Measurements from ENCODE around the gene TGOLN2. TPM values are rescaled to one million over a fixed set of nuclear protein-coding genes. Genes with fewer than 3 reads are reported as not detected.
"Not testable (repeated sequence)": the region's sequence is repeated elsewhere in the genome, so short reads cannot be mapped to it uniquely, and the experiment has no call there.

TGOLN2 gene
- total RNA-seq, 1 donor from 2014 or later: 56.1 TPM

- DNase-seq (ENCODE audit: low read depth in 2 of 2): no peak
These were observed 12.5 kb upstream of the TGOLN2 start for GRCh38 chr2:85340034-85340892.

- no peak for DNase-seq (ENCODE audit: low read depth in 2 of 2)
These were observed 7.1 kb upstream of the TGOLN2 start for GRCh38 chr2:85334928-85335327.

DNA sequence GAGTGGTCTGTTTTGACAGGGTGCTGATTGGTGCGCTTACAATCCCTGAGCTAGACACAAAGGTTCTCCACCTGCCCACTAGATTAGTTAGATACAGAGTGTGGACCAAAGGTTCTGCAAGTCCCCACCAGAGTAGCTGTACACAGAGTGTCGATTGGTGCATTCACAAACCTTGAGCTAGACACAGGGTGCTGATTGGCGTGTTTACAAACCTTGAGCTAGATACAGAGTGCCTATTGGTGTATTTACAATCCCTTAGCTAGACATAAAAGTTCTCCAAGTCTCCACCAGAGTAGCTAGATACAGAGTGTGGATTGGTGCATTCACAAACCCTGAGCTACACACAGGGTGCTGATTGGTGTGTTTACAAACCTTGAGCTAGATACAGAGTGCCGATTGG, 6.1 kb upstream of the TGOLN2 start:
- not testable (repeated sequence) for DNase-seq (ENCODE audit: low read depth in 2 of 2)

DNA sequence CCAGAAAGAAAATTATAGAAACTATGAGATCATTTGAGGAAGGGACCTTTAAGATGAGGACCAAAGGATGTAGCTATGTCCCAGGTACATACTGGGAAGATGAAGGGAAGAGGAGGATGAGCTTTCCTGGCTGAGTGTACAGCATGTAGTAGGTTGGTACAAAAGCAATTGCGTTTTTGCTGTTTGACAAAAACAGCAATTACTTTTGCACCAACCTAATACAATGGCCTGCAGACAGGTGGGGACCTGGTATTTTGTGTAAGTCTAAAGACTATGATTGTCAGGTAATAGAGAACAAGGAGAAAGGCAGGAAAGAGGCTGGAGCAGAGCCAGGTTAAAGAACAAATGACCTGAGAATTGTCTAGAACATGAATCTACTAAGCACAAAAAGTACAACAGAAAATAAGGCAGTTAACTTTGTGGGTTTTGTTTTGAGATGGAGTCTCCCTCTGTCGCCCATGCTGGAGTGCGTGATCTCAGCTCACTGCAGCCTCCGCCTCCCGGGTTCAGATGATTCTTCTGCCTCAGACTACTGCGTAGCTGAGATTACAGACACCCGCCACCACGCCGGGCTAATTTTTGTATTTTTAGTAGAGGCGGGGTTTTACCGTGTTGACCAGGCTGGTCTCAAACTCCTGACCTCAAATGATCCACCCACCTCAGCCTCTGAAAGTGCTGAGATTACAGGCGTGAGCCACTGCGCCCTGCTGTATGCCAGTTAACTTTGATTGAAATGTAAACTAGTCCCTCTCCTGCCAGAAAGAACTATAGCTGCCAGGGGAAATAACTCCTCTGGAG, 3.2 kb upstream of the TGOLN2 start:
- no peak for DNase-seq (ENCODE audit: low read depth in 2 of 2)

- DNase-seq (ENCODE audit: low read depth in 2 of 2): not testable (repeated sequence)
These were observed 1.9 kb upstream of the TGOLN2 start for GRCh38 chr2:85329701-85330100.

GRCh38 chr2:85329181-85329651, 1.4 kb upstream of the TGOLN2 start:
- DNase-seq (ENCODE audit: low read depth in 2 of 2): no peak

DNA sequence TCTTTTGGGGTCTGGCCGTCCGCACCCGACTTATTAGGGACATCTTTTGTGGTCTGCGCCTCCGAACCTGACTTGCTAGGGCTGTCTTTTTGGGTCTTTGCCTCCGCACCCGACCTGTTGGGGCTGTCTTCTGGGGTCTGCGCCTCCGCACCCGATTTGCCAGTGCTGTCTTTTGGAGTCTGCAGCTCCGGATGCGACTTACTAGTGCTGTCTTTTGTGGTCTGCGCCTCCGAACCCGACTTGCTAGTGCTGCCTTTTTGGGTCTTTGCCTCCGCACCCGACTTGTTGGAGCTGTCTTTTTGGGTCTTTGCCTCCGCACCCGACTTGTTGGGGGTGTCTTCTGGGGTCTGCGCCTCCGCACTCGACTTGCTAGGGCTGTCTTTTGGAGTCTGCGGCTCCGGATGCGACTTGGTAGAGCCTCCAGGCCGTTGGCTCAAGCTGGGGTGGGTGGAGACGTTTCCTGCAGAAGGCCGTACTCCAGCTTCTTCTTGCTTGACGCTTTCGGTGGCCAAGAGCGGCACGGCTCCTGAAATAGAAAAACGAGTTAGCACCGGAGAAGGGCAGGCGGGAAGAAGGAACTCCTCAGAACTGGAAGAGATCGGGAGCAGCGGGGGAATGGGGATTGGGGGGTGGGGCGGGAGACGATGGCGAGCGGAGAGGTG, 498 bp downstream of the TGOLN2 start:
- DNase-seq (ENCODE audit: low read depth in 2 of 2): peak in 1 of 2 donors; percentile 54

DNA sequence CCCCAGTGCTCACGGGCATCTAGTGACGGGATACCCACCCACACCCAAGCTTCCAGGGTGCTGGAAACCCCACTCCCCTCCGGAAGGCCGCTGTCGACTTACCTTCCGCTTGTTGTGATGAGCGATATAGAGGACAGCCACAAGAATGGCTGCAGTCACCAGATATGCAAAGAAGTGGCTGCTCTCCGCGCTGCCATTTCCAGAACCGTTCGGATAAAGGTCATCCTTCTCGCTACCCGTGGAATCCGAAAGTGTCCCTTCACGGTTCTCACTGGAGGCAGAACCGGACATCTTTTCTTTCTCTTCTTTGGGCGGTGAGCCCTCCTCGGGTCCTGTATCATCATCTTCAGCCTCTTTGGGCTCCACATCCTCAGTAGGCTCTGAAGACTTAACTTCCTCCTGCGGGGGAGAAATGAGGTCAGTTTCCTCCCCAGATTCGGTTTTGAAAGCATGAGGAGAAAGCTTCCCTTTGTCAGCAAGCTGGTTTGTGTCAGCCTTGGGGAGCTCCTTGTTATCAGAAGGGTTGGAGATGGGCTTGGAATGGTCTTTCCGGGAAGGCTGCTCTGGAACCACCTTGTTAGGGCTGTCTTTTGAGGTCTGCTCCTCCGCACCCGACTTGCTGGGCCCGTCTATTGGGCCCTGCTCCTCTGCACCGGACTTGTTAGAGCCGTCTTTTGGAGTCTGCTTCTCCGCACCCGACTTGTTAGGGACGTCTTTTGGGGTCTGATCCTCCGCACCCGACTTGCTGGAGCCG, 1.2 kb downstream of the TGOLN2 start:
- peak in 1 of 2 donors; percentile 31 for DNase-seq (ENCODE audit: low read depth in 2 of 2)

GRCh38 chr2:85325466-85325811, 2.4 kb downstream of the TGOLN2 start:
- DNase-seq (ENCODE audit: low read depth in 2 of 2): no peak

GRCh38 chr2:85324639-85325465, 2.9 kb downstream of the TGOLN2 start:
- peak in 1 of 2 donors; percentile 58 for DNase-seq (ENCODE audit: low read depth in 2 of 2)

- DNase-seq (ENCODE audit: low read depth in 2 of 2): not testable (repeated sequence)
These were observed 3.8 kb downstream of the TGOLN2 start for GRCh38 chr2:85323988-85324367.

DNA sequence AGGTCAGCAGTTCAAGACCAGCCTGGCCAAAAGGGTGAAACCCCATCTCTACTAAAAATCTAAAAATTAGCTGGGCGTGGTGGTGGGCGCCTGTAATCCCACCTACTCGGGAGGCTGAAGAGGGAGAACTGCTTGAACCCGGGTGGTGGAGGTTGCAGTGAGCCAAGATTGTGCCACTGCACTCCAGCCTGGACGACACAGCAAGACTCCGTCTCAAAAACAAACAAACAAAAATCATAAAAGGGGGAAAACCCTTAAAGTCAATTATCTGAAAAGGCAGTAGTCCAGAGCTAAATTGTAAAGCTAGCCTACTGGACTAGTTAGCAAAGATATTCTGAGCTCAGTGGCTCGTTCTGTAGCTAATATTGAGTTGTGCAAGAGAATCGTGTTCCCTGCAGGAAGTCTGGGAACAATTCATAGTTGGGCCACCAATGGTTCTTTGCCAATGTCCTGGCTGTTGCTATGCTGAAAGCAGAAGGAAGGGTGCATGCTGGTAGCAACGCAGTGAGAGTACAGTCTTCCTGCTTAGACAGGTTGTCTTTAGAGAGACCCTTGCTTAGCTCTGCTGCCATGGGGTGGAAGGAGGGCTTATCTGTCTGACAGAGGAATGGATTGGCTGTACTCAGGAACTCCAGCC, 4.3 kb downstream of the TGOLN2 start:
- no peak for DNase-seq (ENCODE audit: low read depth in 2 of 2)

GRCh38 chr2:85319796-85320195, 8.0 kb downstream of the TGOLN2 start:
- no peak for DNase-seq (ENCODE audit: low read depth in 2 of 2)

DNA sequence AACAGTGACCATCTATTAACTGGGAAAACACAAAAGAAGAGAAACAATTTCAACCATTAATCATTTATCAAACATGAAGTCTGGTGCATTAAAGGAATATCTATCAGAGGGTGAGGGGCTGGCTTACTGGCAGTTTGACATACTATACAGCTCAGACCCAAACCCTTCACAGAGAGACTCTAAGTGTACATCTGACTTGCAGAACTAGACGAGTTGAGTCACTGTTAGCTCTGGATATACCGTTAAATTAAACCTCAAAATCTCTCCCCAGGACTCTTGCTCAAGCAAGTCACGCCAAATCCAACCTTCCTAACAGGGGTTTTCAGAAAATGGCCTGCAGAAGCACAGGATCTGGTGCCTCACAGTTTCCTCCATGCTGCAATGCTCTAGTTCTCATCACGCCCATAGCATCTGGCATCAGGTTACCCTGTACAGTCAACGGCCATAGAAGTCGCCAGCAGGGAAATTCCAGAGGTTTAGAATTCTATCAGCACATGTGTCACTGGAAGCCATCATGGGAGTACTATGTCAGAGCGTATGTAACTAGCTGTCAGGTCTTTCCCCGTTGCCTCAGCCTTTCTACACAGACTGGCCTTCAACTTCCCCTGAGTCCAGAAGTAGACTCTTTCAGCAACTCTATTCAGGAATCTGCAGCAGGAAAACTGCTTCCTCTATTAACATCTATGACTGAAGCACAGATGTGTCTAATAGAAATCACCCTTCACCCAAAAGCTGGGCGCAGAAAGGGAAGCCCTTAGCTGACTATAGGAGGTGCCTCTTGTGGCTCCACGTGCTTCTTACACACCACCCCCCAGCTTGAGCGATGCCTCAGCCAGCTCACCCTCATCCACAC, 9.3 kb downstream of the TGOLN2 start:
- DNase-seq (ENCODE audit: low read depth in 2 of 2): peak; percentile 30 to 56

DNA sequence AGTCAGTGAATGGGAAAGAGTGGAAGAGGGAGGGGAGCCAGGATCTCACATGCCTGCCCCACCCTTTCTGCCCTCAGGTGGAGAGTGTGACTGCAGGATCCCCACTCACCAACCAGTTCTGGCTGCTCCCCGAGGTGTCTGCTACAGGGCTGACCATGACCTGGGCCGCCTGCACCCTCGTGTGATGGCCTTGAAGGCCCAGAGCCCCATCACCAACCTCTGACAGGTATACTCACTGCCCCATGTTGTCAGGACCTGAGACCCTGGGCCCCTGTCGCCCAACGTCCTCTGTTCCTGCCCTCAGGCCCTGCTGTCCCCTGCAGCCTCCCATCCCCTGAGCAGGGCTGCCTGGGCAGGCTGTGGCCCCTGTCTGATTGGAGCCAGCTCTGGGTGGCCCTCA, 11.9 kb downstream of the TGOLN2 start:
- not testable (repeated sequence) for DNase-seq (ENCODE audit: low read depth in 2 of 2)

- DNase-seq (ENCODE audit: low read depth in 2 of 2): no peak
These were observed 12.9 kb downstream of the TGOLN2 start for GRCh38 chr2:85314884-85315242.

DNA sequence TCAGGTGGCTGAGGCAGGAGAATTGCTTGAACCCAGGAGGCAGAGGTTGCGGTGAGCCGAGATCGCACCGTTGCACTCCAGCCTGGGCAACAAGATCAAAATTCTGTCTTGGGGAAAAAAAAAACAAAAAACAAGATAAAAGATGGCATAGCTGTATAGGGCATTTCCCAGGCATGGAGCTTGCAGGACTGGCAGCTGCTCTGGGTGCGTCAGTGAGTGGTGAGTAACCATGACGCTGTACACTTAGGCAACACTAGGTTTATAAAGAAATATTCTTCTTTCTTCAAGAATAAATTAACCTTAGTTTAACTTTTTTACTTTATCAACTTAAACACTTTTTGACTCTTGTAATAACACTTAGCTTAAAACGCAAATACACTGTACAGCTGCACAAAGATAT, 15.4 kb downstream of the TGOLN2 start:
- DNase-seq (ENCODE audit: low read depth in 2 of 2): no peak

DNA sequence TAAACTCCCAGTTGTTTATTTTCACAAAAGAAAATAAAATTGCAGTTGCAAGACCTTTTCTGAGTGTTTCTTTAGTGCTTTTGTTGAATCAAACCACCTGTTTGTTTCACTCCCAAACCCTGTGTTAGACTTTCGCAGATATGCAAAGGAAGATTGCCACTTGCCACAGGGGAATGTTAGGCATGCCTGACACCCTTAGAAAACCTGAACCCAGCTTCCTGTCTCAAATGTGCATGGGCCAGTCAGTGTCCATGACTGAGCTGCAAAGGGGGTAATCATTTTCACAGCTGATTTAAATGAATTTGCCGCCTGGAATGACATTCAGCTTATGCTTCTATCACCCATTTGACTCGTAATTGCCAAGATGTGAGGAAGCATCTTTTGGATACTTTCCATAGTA, 17.5 kb downstream of the TGOLN2 start:
- DNase-seq (ENCODE audit: low read depth in 2 of 2): no peak

DNA sequence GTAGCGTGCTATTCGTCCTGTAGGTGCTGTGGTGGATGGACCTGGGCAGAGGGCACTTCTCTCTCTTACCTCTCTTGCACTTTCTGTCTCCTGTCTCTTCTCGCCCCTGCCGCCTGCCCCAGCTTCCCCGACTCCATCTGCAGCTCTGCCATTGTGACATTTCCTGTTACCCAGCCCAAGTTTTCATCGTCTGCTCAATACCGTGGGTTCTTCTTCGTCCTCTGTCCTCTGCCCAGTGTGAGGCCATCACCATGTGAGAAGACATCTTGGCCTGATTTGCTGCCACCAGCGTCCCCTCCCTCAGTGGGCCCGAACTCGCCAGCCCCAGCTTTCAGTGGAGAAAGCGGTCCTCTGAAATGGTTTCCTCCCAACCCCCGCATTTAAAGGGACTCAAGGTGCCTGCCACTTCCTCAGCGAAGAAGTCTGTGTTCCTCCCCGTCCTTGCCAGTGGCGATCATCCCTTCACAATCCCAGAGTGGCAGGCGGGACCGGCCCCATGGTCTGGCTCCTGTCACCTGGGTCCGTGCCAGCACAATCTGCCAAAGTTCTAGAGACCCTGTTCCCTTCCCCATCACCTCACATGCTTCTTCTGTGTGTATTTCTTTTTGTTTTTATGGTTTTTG, 18.0 kb downstream of the TGOLN2 start:
- no peak for DNase-seq (ENCODE audit: low read depth in 2 of 2)

Data from dermis microvascular lymphatic vessel endothelial cell (primary cell).